H1 (cell line): Measurements from ENCODE around the gene ITGA8. TPM values are rescaled to one million over a fixed set of nuclear protein-coding genes. Genes with fewer than 3 reads are reported as not detected.

Experiments used
- CBX8 ChIP-seq: fragments of 300-800, 300-1000 bp; sonication (generic); IDR thresholded peaks from 2 replicates; pipeline ENCODE4 v1.7.1; 2016; ENCODE audit warnings: low read depth, low read length, borderline replicate concordance
- CHD7 ChIP-seq: fragments of 300-600 bp; sonication (generic); IDR thresholded peaks from 2 replicates; pipeline ENCODE4 v1.7.1; 2012; ENCODE audit warnings: low read length, moderate library complexity, mild to moderate bottlenecking, inconsistent platforms; ENCODE audit not compliant: insufficient replicate concordance
- FOSL1 ChIP-seq: IDR thresholded peaks from 2 replicates; pipeline ENCODE4 v1.6.1; 2011; ENCODE audit warnings: mild to moderate bottlenecking, low read depth, low read length, moderate library complexity; ENCODE audit not compliant: insufficient read depth
- PHF8 ChIP-seq: fragments of 200-600 bp; sonication (generic); conservative IDR thresholded peaks from 2 replicates; pipeline ENCODE4 v1.7.1; 2012; ENCODE audit warnings: low read depth, mild to moderate bottlenecking, inconsistent platforms, low read length, moderate library complexity
- polyA plus RNA-seq, 7 experiments: library from polyadenylated mRNA; depleted of rRNA in 3 of 7; stranded (reverse) in 5 of 7; unstranded in 2 of 7; fragments of >200 nt in 5 of 7; fragments of 200-250 nt in 2 of 7; gene quantifications; 1 replicate in 5 of 7; 2 replicates in 1 of 7; 4 replicates in 1 of 7; pipeline versions ENCODE4 v1.2.1 to v1.2.3, GENCODE V29; 2011 to 2013; ENCODE audit warnings: missing spikeins in 2 of 7, mixed read lengths in 2 of 7
- total RNA-seq: library from RNA; stranded (reverse); fragmentation: NEBNext Ultra II Directional; extraction: Animal tissue kit (Norgen Biotek cat#: 25700); gene quantifications from 2 replicates; pipeline ENCODE4 v1.2.1, GENCODE V29; 2021

Gene ITGA8
- total and polyA plus RNA-seq, 2 of the 8 experiments (the other 6 are each of a cell fraction or from before 2014, with no cell fraction given) = not detected

- no peak for TF ChIP-seq CHD7
- no peak for TF ChIP-seq PHF8
- no peak for TF ChIP-seq FOSL1
- no peak for TF ChIP-seq CBX8
Measured at GRCh38 chr10:15588635-15589508, 130.8 kb downstream of the ITGA8 start (continued).
